HepG2 (cell line): ENCODE data around the gene SPATA21. TPM values are rescaled to one million over a fixed set of nuclear protein-coding genes. Genes with fewer than 3 reads are reported as not detected.
A peak's percentile ranks its signal among the peaks of the same experiment; 100 is the strongest.

Experiments
- AKAP8 ChIP-seq: sonication (generic); formaldehyde crosslinking; IDR thresholded peaks from 2 replicates; pipeline ENCODE4 v1.5.1; 2020; ENCODE audit warnings: mild to moderate bottlenecking, missing genetic modification reagents
- ARNTL ChIP-seq: sonication (generic); formaldehyde crosslinking; IDR thresholded peaks from 2 replicates; pipeline ENCODE4 v1.4.0; 2020; ENCODE audit warnings: mild to moderate bottlenecking, missing genetic modification reagents
- EEA1 ChIP-seq: sonication (generic); formaldehyde crosslinking; IDR thresholded peaks from 2 replicates; pipeline ENCODE4 v1.5.1; 2020; ENCODE audit warnings: mild to moderate bottlenecking, missing genetic modification reagents, borderline replicate concordance
- ELF1 ChIP-seq: sonication (generic); formaldehyde crosslinking; IDR thresholded peaks from 2 replicates; pipeline ENCODE4 v1.4.0; 2020; ENCODE audit warnings: missing genetic modification reagents
- FOXM1 ChIP-seq: sonication (generic); formaldehyde crosslinking; IDR thresholded peaks from 2 replicates; pipeline ENCODE4 v1.5.0; 2020; ENCODE audit warnings: missing genetic modification reagents
- HDAC6 ChIP-seq: fragments of 200-600 bp; sonication (generic); IDR thresholded peaks from 2 replicates; pipeline ENCODE4 v1.7.0; 2017; ENCODE audit warnings: mild to moderate bottlenecking, antibody characterized with exemption, low read length, low read depth
- NCOR1 ChIP-seq: fragments of 200-600 bp; sonication (generic); IDR thresholded peaks from 2 replicates; pipeline ENCODE4 v1.7.0; 2017; ENCODE audit warnings: antibody characterized with exemption, low read length, borderline replicate concordance
- REXO4 ChIP-seq: sonication (generic); formaldehyde crosslinking; IDR thresholded peaks from 2 replicates; pipeline ENCODE4 v1.8.0; 2022; ENCODE audit warnings: missing genetic modification reagents, mild to moderate bottlenecking, borderline replicate concordance
- SAP130 ChIP-seq: IDR thresholded peaks from 2 replicates; pipeline ENCODE4 v1.6.1; 2016; ENCODE audit warnings: low read depth
- SMAD3 ChIP-seq: sonication (generic); formaldehyde crosslinking; IDR thresholded peaks from 2 replicates; pipeline ENCODE4 v1.4.0; 2020; ENCODE audit warnings: missing genetic modification reagents
- SOX6 ChIP-seq, 2 experiments: fragments of 450-650 bp in 1 of 2; sonication (generic) in 1 of 2; formaldehyde crosslinking in 1 of 2; IDR thresholded peaks; 2 replicates each; pipeline versions ENCODE4 v1.4.0 to v1.6.1; 2017 to 2020; ENCODE audit warnings: antibody characterized with exemption in 1 of 2, mild to moderate bottlenecking in 1 of 2, missing genetic modification reagents in 1 of 2
- YEATS4 ChIP-seq: sonication (generic); formaldehyde crosslinking; IDR thresholded peaks from 2 replicates; pipeline ENCODE4 v1.4.0; 2020; ENCODE audit warnings: missing genetic modification reagents, borderline replicate concordance
- ZBTB1 ChIP-seq: sonication (generic); formaldehyde crosslinking; IDR thresholded peaks from 2 replicates; pipeline ENCODE4 v1.4.0; 2020; ENCODE audit warnings: missing genetic modification reagents, borderline replicate concordance
- ZC3H4 ChIP-seq: sonication (generic); formaldehyde crosslinking; IDR thresholded peaks from 2 replicates; pipeline ENCODE4 v1.4.0; 2020; ENCODE audit warnings: missing genetic modification reagents, borderline replicate concordance
- ZKSCAN5 ChIP-seq: sonication (generic); formaldehyde crosslinking; IDR thresholded peaks from 2 replicates; pipeline ENCODE4 v1.5.1; 2020; ENCODE audit warnings: mild to moderate bottlenecking, missing genetic modification reagents
- ZMYM4 ChIP-seq: sonication (generic); formaldehyde crosslinking; IDR thresholded peaks from 2 replicates; pipeline ENCODE4 v1.8.1; 2023; ENCODE audit warnings: mild to moderate bottlenecking, missing genetic modification reagents
- ZNF552 ChIP-seq: sonication (generic); formaldehyde crosslinking; IDR thresholded peaks from 2 replicates; pipeline ENCODE4 v1.9.0; 2022; ENCODE audit warnings: missing genetic modification reagents, mild to moderate bottlenecking, borderline replicate concordance
- ZNF577 ChIP-seq: sonication (generic); formaldehyde crosslinking; IDR thresholded peaks from 2 replicates; pipeline ENCODE4 v1.4.0; 2020; ENCODE audit warnings: mild to moderate bottlenecking, low read depth, missing genetic modification reagents, borderline replicate concordance
- ZNF652 ChIP-seq: IDR thresholded peaks from 2 replicates; pipeline ENCODE4 v1.6.1; 2016; ENCODE audit warnings: low read depth, borderline replicate concordance
- ZNF709 ChIP-seq: sonication (generic); formaldehyde crosslinking; IDR thresholded peaks from 2 replicates; pipeline ENCODE4 v1.5.0; 2020; ENCODE audit warnings: mild to moderate bottlenecking, missing genetic modification reagents
- ZSCAN31 ChIP-seq: sonication (generic); formaldehyde crosslinking; IDR thresholded peaks from 2 replicates; pipeline ENCODE4 v1.5.0; 2020; ENCODE audit warnings: low read depth, mild to moderate bottlenecking, missing genetic modification reagents
- polyA plus RNA-seq, 8 experiments: library from polyadenylated mRNA; depleted of rRNA in 3 of 8; stranded (reverse) in 7 of 8; unstranded in 1 of 8; fragments of >200 nt; fragmentation: Illumina TruSeq in 4 of 8; extraction: Trizol in 4 of 8; gene quantifications; 2 replicates each; pipeline versions ENCODE4 v1.2.1 to v1.2.3, GENCODE V29; 2011 to 2016; ENCODE audit warnings: low read depth in 4 of 8, missing spikeins in 1 of 8, mixed read lengths in 1 of 8; ENCODE audit not compliant: insufficient read depth in 1 of 8
- total RNA-seq, 5 experiments: library from RNA; depleted of rRNA; stranded (reverse); fragments of >200 nt; fragmentation: Illumina TruSeq; extraction: Trizol; gene quantifications; 2 replicates each; pipeline ENCODE4 v1.2.3, GENCODE V29; 2016; ENCODE audit warnings: low read depth in 1 of 5
- TF ChIP-seq, protein P1 (sequence below): sonication (generic); formaldehyde crosslinking; conservative IDR thresholded peaks from 2 replicates; pipeline ENCODE4 v1.4.0; 2020; ENCODE audit warnings: missing genetic modification reagents
- TF ChIP-seq, protein P2 (sequence below): sonication (generic); formaldehyde crosslinking; IDR thresholded peaks from 2 replicates; pipeline ENCODE4 v1.4.0; 2020; ENCODE audit warnings: mild to moderate bottlenecking, missing genetic modification reagents
- TF ChIP-seq, protein P3 (sequence below): conservative IDR thresholded peaks from 2 replicates; pipeline ENCODE4 v1.6.1; 2018; ENCODE audit warnings: missing genetic modification reagents

SPATA21 gene
- total and polyA plus RNA-seq, 2 of the 13 experiments (the other 11 are each of a cell fraction or from before 2014, with no cell fraction given), result 0.80 to 1.4 TPM

DNA sequence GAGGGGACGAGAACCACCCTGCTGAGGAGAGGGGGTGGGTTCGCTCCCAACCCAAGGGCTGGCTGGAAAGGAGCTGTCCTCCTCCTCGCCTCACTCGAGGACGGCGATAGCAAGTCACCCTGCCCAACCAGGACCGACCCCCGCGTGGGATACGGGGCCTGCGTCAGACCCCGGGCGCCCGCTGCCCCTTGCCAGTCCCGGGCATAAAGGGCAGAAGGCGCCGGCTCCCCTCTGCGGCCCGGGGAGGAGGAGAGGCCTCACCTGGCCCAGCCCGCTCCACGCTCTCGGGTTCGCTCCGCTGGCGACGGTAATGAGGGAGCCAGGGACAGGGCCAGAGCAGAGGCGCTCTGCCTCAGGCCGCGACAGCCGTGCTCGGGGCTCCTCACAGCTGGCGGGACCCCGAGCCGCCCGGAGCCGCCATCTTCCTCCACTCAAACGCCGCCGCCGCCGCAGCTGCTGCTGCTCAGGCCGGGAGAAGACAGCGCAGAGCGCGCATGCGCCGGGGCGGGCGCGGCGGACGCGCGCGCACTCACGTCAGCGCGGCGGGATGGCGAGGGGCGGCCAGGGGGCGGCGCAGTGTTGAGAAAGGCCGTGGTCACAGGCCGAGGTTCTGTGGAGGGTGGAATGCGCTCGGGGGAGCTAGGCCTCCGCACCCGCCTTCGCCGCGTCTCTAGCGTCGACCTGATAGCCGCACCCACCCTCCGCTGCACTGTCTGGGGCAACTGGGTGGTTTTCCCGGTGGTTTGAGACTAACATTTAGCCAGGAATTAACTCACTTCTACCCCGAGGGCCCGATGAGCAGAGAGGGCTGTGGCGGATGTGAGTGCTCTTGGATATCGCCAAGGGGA is 85.0 kb downstream of the SPATA21 start, which contains the start of gene FBXO42 (continued):
- TF ChIP-seq FOXM1 (CRISPR knock-in tag) (no peak), ZNF709 (CRISPR knock-in tag) (peak; percentile 29; the same call in 1 of the 2 replicates), EEA1 (0 out of 2 replicates have a peak, but pooled peaks have one; percentile 29), REXO4 (no peak), SOX6 (IDR thresholded peaks at IDR 0.05) (no peak), SOX6 (CRISPR knock-in tag; IDR thresholded peaks at IDR 0.05) (no peak; the same call in 1 of the 2 replicates), ZNF577 (CRISPR knock-in tag) (peak; percentile 40; the same call in 1 of the 2 replicates), ZNF652 (CRISPR knock-in tag) (no peak), ZKSCAN5 (no peak), AKAP8 (CRISPR knock-in tag) (no peak; the same call in 1 of the 2 replicates), ZSCAN31 (CRISPR knock-in tag) (0 out of 2 replicates have a peak, but pooled peaks have one; percentile 71), SMAD3 (CRISPR knock-in tag) (no peak), ZC3H4 (CRISPR knock-in tag) (no peak), HDAC6 (no peak), ZNF552 (CRISPR knock-in tag) (no peak; the same call in 1 of the 2 replicates), ZMYM4 (CRISPR knock-in tag) (peak; percentile 65; the same call in 1 of the 2 replicates), ARNTL (CRISPR knock-in tag) (peak; percentile 18; the same call in 1 of the 2 replicates), SAP130 (CRISPR knock-in tag) (no peak; the same call in 1 of the 2 replicates), NCOR1 (no peak), ELF1 (CRISPR knock-in tag) (no peak), YEATS4 (CRISPR knock-in tag) (peak; percentile 87), ZBTB1 (CRISPR knock-in tag) (no peak)
- TF ChIP-seq, protein P1, sequence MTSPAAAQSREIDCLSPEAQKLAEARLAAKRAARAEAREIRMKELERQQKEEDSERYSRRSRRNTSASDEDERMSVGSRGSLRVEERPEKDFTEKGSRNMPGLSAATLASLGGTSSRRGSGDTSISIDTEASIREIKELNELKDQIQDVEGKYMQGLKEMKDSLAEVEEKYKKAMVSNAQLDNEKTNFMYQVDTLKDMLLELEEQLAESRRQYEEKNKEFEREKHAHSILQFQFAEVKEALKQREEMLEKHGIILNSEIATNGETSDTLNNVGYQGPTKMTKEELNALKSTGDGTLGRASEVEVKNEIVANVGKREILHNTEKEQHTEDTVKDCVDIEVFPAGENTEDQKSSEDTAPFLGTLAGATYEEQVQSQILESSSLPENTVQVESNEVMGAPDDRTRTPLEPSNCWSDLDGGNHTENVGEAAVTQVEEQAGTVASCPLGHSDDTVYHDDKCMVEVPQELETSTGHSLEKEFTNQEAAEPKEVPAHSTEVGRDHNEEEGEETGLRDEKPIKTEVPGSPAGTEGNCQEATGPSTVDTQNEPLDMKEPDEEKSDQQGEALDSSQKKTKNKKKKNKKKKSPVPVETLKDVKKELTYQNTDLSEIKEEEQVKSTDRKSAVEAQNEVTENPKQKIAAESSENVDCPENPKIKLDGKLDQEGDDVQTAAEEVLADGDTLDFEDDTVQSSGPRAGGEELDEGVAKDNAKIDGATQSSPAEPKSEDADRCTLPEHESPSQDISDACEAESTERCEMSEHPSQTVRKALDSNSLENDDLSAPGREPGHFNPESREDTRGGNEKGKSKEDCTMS, result no peak
- TF ChIP-seq, protein P2, sequence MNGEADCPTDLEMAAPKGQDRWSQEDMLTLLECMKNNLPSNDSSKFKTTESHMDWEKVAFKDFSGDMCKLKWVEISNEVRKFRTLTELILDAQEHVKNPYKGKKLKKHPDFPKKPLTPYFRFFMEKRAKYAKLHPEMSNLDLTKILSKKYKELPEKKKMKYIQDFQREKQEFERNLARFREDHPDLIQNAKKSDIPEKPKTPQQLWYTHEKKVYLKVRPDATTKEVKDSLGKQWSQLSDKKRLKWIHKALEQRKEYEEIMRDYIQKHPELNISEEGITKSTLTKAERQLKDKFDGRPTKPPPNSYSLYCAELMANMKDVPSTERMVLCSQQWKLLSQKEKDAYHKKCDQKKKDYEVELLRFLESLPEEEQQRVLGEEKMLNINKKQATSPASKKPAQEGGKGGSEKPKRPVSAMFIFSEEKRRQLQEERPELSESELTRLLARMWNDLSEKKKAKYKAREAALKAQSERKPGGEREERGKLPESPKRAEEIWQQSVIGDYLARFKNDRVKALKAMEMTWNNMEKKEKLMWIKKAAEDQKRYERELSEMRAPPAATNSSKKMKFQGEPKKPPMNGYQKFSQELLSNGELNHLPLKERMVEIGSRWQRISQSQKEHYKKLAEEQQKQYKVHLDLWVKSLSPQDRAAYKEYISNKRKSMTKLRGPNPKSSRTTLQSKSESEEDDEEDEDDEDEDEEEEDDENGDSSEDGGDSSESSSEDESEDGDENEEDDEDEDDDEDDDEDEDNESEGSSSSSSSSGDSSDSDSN, result peak; percentile 90
- TF ChIP-seq, protein P3, sequence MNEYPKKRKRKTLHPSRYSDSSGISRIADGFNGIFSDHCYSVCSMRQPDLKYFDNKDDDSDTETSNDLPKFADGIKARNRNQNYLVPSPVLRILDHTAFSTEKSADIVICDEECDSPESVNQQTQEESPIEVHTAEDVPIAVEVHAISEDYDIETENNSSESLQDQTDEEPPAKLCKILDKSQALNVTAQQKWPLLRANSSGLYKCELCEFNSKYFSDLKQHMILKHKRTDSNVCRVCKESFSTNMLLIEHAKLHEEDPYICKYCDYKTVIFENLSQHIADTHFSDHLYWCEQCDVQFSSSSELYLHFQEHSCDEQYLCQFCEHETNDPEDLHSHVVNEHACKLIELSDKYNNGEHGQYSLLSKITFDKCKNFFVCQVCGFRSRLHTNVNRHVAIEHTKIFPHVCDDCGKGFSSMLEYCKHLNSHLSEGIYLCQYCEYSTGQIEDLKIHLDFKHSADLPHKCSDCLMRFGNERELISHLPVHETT (CRISPR knock-in tag), result 0 out of 2 replicates have a peak, but pooled peaks have one; percentile 19
